HG03064 (cell line): ENCODE results near the gene PLSCR4.

ENCODE experiments used
- ATAC-seq: cut with Tn5 transposase; IDR thresholded peaks from one replicate; pipeline ENCODE4 v1.9.1; 2021; ENCODE audit warnings: low read depth; ENCODE audit not compliant: unreplicated experiment

PLSCR4 gene

DNA sequence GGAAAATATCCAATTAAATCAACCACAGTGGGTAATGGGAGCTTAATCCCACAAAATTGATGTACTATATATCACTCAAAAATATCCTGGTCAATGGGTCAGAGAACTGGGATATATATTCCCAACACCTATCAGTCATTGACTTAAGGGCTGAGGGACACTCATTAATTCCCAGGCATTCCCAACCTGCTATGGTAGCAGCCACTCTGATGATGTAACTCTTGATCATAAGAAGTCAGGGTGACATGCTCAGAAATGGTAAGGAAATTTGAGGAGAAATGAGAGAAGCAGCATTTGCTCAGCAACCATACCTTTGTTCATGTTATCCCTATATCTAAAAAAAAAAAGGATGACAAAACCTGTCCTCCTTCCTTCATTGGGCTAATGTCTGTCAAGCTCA is 86.8 kb downstream of the PLSCR4 start:
- no peak for ATAC-seq

DNA sequence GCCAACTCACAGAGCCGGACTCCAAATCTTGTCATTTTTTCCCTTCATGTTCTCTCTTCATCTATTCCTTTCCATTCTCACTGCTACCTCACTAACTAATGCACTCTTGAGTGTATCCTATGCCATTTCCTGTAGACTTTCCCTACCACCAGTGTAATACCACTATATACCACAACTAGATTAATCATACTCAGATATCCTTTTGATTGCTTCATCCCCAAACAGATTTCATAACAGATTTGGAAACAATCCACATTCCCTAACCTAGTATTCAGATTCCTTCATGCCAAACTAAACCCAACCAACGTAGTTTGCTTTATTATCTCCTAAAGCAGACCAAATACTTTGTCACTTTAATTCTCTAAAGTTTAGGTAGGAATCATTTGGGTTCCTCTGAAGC is 87.3 kb downstream of the PLSCR4 start:
- ATAC-seq, result no peak

DNA sequence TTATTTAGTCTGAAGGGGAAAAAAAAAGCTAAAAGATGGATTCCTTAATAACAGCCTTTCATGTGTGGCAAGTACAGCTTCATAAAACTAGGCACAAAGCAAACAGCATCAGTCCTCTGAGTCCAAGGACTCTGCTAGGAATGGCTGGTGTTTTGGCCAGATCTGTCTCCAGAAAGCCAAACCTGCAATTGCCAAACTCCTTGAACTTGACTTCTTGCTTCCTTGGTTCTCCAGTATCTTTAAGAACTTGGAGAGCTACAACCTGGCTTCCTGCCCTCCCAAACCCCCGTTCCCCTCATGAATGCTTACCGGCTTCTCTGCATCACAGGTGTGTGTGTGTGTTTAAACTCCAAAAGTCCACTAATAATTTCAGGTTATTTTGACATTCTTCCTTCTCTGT is 88.3 kb downstream of the PLSCR4 start:
- ATAC-seq, result no peak

DNA sequence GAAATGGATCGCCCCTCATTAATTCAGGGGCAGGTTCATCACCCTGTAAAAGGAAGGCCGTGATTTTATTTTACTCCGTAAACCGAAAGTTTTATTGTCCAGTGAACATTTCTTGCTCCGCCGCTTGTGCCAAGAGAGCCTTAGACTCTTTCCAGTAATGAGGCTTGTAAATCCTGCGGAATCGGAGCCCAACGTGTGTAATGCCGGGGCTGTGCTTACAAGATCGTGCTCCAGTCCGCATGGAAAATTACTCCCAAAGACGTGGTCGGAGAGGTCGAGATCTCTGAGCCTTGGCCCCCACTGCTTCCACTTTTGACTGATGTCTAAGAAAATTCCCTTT is 89.3 kb downstream of the PLSCR4 start:
- ATAC-seq, result no peak

DNA sequence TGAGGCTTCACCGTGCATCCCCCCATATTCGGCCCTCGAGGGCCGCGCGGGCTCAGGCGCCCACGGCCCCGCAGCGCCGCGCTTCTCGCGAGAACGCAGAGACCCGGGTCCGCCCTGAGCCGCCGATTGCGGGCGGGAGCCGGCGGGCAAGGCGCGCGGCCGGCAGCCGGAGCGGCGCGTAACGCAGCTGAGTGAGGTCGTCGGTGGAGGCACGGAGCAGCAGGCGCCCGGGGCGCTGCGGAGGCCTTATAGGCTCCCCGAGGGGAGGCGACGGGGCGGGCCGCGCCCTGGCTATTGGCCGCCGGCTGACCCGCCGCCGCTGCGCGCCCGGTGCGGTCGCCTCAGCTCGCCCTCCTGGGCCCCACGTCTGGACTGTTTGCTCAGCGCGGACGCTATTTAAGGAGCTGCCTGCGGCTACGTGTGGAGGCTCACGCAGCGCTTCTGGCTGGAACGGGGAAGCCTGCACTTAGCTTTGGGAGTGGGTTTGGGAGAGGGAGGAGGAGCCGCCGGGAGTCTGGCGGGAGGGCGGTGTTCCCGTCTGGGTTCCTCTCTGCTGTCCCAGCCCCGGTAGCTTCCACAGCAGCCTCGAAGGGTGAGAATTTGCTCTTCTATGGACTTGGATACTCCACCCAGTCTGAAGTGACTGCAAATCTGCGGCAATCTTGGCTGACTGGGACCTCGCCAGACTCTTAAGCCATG is 89.8 kb downstream of the PLSCR4 start, which contains the start of gene PLOD2:
TSS of gene PLOD2 (minus strand) at position 221 of the 699 bp plus-strand sequence. CDS start at position 26, 195 bp downstream.
- no peak for ATAC-seq

DNA sequence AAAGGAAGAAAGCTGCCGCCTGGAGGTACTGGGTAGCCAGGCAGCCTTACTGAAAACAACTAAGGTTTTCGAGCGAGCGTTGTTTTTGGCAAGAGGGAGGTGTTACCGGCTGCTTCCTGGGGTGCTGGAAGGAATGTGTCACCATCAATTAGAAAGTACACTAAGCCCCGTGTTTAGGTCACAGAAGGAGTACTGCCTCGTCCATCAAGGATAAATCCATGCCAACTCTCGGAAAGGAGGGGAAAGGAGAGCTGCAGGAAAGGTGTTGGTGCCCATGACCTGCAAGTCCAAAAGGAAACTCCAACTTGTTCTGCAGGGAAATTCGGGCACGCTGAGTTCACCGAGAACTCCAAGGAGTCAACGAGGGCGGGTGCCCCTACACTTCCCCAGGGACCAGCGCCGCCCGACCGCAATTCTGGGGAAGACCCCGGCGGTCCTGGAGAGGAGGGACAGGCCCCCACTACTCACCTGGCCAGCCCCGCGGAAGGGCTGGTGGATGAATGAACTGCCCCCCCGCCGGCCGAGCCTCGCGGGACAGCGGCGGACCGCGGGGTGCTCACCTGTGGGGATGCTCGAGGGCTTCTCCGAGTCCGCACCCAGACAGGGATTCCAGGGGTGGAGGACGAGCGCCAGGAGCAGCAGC is 90.5 kb downstream of the PLSCR4 start:
- no peak for ATAC-seq

DNA sequence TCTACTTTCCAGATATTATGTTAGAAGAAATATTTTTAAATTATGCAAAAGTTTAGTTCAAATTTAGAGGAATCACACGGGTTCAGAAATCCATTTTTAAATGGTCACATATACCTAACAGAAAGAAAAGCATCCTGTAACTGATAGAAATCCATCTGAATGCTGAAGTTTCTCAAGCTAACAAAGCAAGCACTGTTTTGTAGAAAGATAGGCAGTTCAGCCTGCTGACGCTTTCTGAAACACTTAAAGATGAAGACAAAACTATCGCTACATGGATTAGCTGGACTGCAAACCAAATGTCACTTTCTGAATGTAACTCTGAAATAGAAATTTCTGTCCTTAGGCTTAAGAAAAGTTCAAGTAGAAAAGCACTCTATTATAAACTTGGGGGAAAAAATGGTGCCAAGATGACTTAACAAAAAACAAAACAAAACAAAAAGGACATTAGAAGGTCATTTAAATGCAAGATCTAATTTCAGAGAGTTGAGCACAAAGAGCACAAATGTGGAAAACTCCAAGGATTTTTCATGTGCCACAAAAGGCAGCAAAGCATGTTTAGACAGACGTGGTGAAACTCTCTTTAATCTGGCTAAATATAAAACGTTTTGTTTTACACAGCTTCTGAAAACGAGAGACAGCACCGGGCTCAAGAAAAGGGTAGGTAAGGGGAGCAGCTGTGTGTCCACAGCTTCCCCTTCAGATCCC is 91.1 kb downstream of the PLSCR4 start:
- ATAC-seq, result no peak

DNA sequence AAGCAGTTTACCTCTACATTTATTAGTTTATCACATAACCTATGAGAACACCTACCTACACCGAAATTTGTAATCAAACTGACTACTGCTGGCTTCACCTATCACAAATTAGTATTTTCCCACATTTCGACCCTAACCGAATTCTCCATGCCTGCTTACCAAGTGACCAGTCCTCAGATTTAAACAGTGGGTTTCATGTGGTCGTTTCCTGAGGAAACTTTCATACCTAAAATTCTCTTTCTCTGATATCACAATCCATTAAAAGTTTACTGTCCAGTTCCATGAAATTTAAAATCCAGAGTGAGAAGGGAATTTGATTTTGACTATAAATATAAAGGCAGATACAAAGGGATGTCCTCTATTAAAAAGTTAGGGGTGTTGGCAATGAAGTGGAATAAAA is 91.9 kb downstream of the PLSCR4 start:
- no peak for ATAC-seq

DNA sequence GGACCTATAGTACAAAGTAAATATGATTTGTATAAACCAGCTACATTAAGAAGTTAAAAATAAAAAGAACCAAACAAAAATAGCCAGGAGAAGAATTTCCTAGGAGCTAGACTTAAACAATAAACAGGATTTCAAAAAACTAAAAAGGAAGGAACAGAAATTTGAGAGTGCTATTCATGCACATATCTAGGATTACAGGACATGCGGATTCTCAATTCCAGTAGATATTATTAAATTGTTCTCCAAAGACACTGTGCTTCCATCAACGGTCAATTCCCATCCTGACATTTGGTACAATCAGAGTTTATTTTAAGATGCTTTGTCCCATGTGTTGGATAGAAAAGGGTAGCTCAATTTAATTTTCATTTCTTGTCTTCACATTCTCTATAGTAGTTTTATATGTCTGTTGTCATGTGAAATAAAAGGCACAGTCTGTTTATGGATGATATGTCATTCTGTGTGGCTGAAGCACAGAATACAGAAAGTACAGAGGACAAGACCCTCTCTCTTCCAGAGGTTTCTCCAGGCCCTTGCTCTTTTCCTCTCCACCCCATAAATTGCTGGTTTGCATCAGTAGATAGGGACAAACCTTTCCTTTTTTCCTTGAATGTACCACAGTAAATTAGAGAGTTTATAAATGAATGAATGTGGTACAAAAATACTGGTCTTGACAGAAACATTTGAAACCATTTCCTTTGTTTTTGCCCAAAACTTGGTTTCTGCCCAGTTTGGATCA is 93.4 kb downstream of the PLSCR4 start:
- no peak for ATAC-seq

DNA sequence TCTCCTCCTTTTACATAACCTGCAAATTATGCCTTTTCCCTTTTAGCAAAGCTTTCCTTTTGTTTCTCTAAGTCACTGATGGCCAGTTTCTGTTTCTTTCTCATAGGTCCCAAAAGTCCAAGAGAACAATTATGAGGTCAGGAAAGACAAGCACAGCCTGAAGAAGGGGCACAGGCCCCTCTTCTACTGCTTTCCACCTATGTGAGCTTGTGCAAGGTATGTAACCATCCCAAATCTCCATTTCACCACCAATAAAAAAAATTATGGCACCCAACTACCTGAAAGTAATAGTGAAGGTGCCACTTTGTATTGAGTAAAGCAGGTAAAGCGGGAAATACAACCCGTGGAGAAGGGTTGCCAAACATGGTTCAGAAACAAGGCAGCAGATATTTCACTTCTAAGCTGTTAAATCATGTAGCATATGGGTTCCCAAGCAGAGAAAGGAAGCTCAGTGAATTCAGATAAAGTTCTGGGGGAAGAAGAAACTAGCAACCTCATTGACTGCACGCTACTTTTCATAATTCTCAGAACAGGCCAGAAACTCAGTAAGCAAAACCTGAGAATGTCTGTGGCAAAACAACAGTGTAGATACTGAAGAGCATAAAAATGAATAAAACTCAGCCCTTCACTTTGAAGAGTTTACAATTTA is 94.1 kb downstream of the PLSCR4 start:
- ATAC-seq, result no peak

DNA sequence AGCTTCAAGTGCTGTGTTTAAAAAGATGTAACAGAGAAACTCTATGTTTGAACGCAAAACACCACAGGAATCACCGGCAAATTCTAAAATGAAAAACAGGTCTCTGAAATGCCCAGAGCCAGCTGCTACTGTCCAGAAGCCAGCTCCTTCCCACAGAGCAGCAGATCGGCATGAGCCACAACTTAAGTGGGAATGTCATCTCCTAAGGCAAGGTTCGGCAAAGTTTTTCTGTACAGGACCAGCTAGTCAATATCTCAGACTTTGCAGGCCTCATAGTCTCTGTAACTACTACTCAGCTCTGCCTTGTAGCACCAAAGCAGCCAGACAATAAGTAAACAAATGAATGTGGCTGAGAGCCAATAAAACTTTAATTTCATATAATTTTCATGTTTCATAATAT is 94.8 kb downstream of the PLSCR4 start:
- no peak for ATAC-seq

DNA sequence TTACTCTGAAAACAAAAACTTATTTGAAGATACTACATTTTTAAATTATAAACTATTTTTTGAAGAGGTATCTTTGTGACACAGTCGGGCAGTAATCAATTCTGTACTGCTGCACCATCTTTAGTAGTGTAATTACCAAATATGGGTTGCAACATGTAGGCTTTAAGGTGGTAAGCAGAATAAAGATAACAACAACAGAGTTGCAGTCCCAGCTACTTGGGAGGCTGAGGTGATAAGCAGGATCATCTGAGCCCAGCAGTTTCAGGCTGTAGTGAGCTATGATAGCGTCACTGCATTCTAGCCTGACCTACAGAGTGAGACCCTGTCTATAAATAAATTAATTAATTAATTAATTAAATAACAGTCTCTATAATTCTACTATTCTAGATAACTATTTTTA is 95.9 kb downstream of the PLSCR4 start:
- no peak for ATAC-seq

DNA sequence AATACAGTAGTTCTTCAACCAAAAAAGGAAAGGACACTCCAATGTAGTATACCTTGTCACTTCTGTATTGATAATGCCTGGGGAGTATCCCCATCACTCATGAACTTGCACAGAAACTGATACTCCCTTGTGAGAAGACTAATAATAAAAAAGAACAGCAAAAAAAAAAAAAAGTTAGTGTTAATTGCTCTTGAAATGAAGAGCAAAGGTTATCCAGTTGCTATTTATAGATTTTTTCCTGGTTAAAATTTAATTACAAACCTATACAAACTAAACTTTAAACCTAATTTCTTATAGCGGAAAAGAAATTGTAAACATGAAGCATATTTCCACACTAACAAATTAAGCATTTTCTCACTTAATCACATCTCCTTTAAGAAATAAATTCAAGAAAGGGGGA is 96.6 kb downstream of the PLSCR4 start:
- ATAC-seq, result no peak

DNA sequence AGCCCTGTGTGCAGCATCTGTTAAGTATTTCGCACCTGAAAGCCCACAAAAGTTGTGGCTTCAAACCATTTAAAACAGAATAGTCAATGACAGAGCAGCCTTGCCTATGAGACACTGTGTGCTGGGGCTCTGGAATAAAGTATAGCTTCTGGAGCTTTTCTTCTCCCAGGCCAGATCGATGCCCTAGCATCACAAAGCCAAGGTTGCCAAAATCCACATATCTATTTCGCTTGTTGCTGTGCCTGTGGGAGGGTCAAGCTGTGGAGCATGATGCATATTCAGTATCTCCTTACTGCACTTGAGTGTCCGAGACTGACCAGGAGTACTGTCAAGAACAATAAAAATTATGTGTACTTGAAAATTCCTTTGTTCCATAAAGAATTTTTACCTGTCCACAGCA is 97.5 kb downstream of the PLSCR4 start:
- ATAC-seq, result no peak

DNA sequence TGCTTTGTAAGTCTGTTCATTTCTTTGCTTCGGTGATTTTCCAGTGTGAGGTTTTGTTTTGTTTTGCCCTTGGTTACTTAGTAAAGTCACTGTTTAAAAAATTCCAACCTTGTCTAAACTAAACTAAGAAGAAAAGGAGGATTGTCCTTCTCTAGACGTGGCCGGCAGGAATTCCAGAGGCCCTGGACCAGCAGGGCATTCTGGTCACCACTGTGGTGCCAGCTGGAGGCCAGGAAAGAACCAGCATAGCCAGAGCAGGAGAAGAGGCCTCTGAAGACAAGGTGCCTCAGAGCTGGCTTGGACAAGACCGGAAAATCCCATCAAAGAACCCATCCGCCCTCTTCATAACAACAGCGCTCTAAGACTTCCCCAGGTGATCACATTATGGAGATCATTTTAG is 98.1 kb downstream of the PLSCR4 start:
- no peak for ATAC-seq

DNA sequence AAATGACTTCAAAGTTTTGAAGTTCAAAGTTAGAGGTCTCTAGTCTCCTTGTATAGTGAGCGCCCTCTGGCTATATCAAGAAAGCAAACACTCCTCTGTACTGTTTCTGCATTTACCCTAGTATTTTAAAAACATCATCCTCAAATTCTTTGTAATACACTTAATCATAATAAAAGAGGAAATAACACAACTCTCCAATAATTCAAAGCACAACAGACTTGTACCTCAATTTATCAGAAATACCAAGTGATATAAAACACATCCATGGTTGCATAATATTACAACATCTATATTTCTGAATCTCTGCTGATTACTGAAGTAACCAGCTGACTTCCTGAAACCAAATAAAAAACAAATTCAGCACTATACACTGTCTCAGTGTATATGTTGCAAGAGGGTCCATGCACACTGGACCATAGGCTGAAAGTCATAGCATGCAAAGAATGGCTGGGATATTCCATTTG is 102.4 kb downstream of the PLSCR4 start:
- no peak for ATAC-seq

DNA sequence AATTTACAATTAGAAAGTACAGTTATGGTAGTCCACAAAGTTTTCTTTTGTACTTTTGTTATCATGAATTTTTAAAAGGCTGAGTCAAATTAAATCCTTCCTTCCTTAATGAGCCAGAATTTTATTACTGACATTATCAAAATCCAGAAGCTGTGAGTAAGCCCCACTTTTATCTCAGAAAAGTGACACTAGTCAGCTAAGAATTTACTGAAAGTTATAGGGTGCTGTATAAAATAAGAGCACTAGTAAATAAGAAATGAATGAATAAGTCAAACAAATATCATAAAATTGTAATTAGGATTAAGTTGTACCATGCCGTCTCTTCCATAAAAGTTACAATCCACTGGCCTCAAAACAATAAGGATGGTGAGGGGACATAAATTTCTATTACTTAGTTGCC is 105.3 kb downstream of the PLSCR4 start:
- no peak for ATAC-seq

DNA sequence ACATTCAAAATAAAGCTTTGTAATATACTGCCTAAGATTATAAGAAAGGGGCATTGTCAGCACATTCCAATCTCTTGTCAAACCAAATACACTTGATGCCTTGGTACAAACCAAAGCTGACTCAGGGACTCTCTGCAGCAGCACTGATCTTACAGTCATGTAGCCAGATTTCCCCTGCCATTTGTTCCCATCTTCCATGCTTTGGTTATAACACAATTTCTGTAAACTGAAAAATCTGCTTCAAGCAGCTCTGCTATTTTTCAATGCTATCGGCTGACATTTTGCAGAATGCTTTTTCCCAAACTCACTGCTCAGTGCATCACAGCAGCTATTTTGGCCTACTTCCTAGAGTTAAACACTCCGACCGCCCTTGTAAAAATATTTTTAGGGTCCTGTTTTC is 108.1 kb downstream of the PLSCR4 start:
- ATAC-seq, result no peak
